Memory B cell (primary cell): ENCODE measurements around the gene SCNN1A.
A peak's percentile ranks its signal among the peaks of the same experiment; 100 is the strongest.

Source experiments
- ATAC-seq: fragments of 150-1000 bp; cut with Tn5 transposase; 2 replicates; pipeline ENCODE4 v1.10.0; 2021; ENCODE audit warnings: low read depth, mild to moderate bottlenecking, moderate library complexity
- DNase-seq, 2 donors: peaks; one replicate each; pipeline ENCODE4 v3.0.0; 2022; ENCODE audit warnings: low spot score in 2 of 2
- H3K27ac Mint-ChIP-seq: one replicate; pipeline ENCODE4 v1.8.0; 2022; ENCODE audit warnings: mild to moderate bottlenecking, moderate library complexity, mixed read lengths
- H3K27me3 Mint-ChIP-seq: one replicate; pipeline ENCODE4 v1.8.0; 2022; ENCODE audit warnings: mixed read lengths
- H3K36me3 Mint-ChIP-seq: one replicate; pipeline ENCODE4 v1.8.0; 2022; ENCODE audit warnings: mild to moderate bottlenecking, mixed read lengths
- H3K4me1 Mint-ChIP-seq: one replicate; pipeline ENCODE4 v1.8.0; 2022; ENCODE audit warnings: mixed read lengths
- H3K4me3 Mint-ChIP-seq: one replicate; pipeline ENCODE4 v1.8.0; 2022; ENCODE audit warnings: mild to moderate bottlenecking, moderate library complexity, mixed read lengths
- H3K9me3 Mint-ChIP-seq: one replicate; pipeline ENCODE4 v1.8.0; 2022; ENCODE audit warnings: mixed read lengths

The SCNN1A gene

DNA sequence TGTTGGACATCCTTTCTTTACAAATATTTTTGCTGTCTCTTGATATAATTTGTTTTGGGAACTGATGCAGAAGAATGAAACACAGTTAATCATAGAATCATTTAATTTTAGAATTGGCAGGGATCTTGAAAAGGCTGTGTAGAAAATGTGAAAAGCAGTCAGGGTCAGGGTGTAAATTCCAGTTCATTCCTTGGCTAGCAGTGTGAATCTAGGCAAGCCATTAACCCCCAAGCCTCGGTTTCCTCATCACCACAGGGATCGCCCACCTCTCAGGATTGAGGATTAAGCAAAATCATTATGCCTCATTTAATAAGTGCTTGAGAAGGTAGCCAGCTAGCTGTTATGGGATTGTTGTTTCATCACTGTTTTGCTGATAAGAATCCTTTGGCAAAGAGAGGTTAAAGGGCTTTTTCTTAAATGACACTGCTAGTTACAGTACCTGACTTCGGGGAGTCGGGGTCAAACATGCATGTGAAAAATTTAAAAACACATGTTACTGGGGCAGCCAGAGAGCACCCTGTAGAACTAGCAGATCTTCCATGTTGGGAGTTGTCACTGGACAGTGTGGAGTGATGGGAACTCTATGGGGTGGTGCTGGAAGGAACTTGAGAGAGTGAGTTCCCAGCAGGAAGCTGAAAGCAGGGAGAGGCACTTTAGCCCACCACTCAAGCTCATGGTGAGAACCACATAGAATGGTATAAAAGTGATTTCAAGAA is 44.2 kb downstream of the SCNN1A start:
- Mint-ChIP-seq H3K4me1 (peaks cover 21% of the 10 kb centered on the region), H3K4me3 (no peak overlapping the region), H3K36me3 (no peaks in the 10 kb centered on the region), H3K27me3 (peaks cover 29% of the 10 kb centered on the region), H3K9me3 (no peaks in the 10 kb centered on the region), H3K27ac (no peak overlapping the region)
- ATAC-seq (no peak), DNase-seq (no peak)

DNA sequence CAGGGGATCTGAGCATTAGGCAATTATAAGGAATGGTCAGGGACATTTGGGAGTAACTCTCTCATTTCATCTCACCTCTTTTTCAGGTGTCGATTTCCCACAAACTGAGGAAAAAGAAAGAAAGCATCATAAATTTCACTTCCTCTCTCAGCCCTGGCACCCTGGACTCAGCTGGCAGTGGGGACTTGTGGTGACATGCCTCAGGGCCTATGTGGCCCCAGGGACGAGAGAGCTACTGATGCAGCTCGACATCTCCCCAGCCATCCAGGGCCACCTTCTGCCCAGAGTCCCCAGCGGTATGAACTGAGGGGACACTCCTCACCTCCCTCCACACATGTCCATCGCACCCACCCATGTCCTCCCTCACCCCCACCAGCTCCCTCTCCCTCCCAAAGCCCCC is 45.2 kb downstream of the SCNN1A start:
- Mint-ChIP-seq H3K9me3 (no peaks in the 10 kb centered on the region), H3K4me3 (no peak overlapping the region), H3K27me3 (peaks cover 35% of the 10 kb centered on the region), H3K36me3 (no peaks in the 10 kb centered on the region), H3K27ac (no peak overlapping the region), H3K4me1 (peaks cover 18% of the 10 kb centered on the region)
- peak; percentile 100 for ATAC-seq
- peak in 1 of 2 donors; percentile 66 for DNase-seq

DNA sequence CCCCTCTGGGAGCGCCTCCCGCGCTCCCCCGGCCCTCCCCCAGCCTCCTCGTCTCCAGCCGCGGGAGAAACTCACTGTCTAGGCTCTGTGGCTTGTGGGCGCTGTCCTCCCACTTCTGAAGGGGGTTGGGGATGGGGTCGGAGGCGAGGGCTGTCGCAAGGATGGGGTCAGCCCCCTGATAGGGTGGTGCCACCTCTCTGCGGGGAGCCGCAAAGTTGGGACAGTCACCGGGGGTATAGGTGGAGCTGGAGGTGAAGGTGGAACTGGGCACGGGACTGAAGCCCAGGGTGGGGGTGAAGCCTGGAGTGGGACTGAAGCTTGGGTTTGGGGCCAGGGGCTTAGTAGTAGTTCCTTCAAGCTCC is 45.7 kb downstream of the SCNN1A start:
- no peak for DNase-seq
- Mint-ChIP-seq H3K27ac (no peak overlapping the region), H3K36me3 (no peaks in the 10 kb centered on the region), H3K4me1 (peaks cover 15% of the 10 kb centered on the region), H3K9me3 (no peaks in the 10 kb centered on the region), H3K27me3 (peaks cover 36% of the 10 kb centered on the region), H3K4me3 (no peak overlapping the region)
- no peak for ATAC-seq

DNA sequence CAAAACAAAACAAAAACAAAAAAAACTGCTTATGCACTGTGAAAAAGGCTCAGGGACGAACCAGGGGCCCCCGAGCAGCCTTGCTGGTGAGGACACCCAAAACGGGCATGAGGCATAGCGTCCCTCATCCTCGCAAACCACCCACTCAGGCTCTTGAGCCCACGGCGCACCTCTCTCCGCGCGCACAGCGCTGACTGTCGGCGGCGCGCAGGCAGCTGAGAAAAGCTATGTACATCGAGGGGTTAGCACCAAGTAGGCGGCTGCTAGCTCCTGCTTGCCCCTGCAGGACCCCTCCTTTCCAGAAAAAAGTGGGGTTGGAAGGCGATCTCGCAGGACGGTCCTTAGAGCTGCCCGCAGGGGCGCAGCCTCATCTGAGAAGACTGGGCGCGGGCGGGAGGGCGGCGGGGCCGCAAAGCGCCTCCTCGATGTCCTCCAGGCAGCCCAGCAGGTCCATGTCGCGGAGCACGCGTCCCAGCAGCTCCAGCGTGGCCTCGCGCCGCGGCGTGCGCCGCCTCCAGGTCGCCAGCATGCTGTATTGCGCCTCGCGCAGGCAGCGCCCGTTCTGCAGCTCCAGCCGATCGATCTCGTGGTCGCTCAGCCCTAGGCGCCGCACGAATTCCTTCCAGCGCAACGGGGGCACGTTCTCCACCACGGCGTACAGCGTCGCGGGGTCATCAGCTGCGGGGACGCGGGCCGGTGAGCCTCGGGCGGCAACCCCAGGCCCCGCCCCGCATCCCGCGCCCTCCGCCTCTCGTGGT is 46.2 kb downstream of the SCNN1A start:
- peaks cover 15% of the 10 kb centered on the region for H3K4me1 Mint-ChIP-seq

DNA sequence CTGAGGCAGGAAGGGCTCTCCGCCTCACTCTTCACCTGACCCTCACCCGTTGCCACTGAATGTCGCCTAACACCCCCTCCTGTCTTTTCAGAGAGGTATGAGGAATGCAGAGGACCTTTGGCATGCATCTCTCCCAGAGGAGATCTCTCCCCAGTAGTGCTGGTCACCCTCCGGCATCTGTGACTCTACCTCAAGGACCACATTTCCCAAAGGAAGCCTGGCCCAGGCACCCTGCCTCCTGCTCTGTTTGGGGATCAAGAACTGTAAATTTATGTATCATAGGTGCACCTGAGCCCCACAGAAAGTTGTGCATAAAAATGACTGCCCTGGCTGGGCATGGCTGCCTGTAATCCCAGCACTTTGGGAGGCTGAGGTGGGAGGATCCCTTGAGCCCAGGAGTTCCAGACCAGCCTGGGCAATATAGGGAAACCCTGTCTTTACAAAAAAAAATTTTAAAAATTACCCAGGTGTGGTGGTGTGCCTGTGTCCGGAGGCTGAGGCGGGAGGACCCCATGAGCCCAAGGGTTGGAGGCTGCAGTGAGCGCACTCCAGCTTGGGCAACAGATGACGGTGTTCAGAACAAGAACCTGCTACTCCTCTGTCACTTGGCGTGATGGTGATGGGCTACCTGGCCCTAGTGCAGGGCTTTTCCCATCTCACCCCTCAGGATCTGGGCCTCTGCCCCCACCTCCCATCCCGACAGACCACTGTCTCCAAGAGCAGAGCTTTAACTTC is 47.2 kb downstream of the SCNN1A start:
- H3K4me1 Mint-ChIP-seq: peaks cover 21% of the 10 kb centered on the region
- no peak for DNase-seq
- no peak for ATAC-seq
- no peak overlapping the region for H3K27ac Mint-ChIP-seq
- no peaks in the 10 kb centered on the region for H3K9me3 Mint-ChIP-seq
- H3K27me3 Mint-ChIP-seq: peaks cover 40% of the 10 kb centered on the region
- H3K4me3 Mint-ChIP-seq: no peak overlapping the region
- H3K36me3 Mint-ChIP-seq: no peaks in the 10 kb centered on the region

More for the DNA sequence above, 46.2 kb downstream of the SCNN1A start:
- ATAC-seq (no peak), DNase-seq (no peak)
- H3K27me3 Mint-ChIP-seq: peaks cover 40% of the 10 kb centered on the region
- no peak overlapping the region for H3K4me3 Mint-ChIP-seq
- H3K36me3 Mint-ChIP-seq: no peaks in the 10 kb centered on the region
- no peaks in the 10 kb centered on the region for H3K9me3 Mint-ChIP-seq
- no peak overlapping the region for H3K27ac Mint-ChIP-seq

DNA sequence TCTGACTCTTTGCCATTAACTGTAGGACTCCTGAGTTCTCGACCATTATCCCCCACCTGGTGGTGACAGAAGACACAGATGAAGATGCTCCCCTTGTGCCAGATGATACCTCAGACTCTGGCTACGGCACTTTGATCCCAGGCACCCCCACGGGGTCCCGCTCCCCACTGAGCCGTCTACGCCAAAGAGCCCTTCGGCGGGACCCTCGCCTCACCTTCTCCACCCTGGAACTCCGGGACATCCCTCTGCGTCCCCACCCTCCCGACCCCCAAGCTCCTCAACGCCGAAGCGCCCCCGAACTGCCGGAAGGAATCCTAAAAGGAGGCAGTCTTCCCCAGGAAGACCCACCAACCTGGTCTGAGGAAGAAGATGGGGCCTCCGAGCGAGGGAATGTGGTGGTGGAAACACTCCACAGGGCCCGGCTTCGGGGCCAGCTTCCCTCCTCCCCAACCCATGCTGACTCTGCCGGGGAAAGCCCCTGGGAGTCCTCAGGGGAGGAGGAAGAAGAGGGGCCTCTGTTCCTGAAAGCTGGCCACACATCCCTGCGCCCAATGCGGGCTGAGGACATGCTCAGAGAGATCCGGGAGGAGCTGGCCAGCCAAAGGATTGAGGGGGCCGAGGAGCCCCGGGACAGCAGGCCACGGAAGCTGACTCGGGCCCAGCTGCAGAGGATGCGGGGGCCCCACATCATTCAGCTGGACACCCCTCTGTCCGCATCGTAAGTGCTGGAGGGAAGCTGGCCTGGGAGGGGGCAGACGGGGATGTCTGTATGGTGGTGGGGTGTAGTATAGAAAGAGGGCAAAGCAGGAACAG is 47.9 kb downstream of the SCNN1A start:
- Mint-ChIP-seq H3K36me3 (no peaks in the 10 kb centered on the region), H3K27me3 (peaks cover 36% of the 10 kb centered on the region), H3K4me3 (no peak overlapping the region), H3K9me3 (no peaks in the 10 kb centered on the region), H3K27ac (no peak overlapping the region), H3K4me1 (peaks cover 22% of the 10 kb centered on the region)
- no peak for ATAC-seq
- DNase-seq: no peak

DNA sequence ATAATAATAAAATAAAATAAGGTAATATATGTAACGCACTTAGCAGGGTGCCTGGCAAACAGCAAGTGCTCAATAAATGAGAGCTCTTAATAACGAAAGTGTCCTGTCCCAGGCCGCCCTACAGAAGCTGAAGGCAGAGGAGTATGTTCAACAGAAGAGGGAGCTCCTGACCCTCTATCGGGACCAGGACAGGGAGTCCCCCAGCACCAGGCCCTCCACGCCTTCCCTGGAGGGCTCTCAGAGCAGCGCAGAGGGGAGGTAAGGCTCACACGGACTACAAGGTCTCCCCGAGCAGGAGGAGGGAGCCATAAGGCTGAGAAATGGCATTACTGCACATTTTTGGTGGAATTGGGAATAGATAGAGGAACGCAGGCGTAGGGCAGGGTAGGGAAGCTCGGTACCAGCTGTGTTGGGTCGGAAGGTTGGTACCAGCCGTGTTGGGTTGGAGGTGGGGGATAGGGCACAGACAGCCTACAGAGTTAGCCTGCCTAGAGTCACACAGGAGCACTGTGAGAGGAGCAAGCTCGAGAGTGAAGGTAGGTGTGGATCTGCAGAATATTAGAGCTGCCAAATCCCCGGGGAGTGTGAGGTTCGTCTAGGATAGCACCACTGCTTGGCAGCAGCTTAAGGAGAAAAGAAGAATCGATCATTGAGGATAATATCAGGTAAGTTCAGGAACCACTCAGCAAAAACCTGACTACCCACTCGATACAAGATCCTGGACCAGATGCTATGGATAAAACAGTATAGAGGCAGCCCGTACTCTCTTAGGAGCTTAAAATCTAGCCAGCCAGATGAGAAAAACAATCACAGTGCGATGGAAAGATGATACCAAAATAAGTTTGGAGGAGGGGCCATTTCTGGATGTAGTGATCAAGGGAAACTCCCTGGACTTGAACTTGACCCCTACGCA is 48.8 kb downstream of the SCNN1A start:
- Mint-ChIP-seq H3K27me3 (peaks cover 38% of the 10 kb centered on the region), H3K4me1 (peaks cover 22% of the 10 kb centered on the region), H3K4me3 (no peak overlapping the region), H3K36me3 (no peaks in the 10 kb centered on the region), H3K27ac (no peak overlapping the region), H3K9me3 (no peaks in the 10 kb centered on the region)
- no peak for ATAC-seq
- no peak for DNase-seq

DNA sequence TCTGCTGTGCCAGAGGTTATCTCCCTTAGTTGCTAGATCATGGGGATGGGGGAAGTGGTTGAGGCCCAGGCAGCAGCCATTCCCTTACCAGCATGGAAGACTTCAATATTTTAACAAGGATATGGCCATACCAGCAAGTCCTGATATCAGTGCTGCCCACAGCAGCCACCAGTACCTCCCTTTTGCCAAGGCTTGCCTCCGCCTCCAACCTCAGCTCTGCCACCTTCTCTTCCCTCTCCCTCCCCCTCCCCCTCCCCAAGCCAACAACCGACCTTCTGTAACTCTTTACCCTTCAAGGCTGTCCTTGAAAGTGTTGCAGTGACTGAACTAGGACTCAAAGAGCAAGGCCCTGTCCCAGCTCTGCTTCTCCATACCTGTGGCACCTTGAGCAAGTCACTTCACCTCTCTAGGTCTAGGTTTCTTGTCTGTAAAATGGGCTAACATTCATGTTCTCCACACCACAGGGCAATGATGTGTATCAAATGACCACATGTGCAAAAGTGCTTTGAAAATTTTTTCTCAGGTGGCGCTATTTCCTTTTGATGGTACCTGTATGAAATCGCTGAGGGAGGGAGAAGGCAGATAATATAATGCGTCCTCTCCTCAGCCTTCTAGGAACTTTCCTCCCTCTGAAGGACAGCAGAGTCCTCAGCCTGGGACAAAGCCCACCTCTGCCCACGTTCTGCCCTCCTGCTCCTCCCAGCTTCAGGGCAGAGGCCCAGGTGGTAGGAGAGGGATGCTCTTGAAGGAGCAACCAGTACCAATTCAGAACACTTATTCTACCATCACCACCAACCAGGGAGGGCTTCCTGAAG is 50.2 kb downstream of the SCNN1A start:
- no peak for DNase-seq
- Mint-ChIP-seq H3K27ac (no peak overlapping the region), H3K4me1 (peaks cover 15% of the 10 kb centered on the region)

DNA sequence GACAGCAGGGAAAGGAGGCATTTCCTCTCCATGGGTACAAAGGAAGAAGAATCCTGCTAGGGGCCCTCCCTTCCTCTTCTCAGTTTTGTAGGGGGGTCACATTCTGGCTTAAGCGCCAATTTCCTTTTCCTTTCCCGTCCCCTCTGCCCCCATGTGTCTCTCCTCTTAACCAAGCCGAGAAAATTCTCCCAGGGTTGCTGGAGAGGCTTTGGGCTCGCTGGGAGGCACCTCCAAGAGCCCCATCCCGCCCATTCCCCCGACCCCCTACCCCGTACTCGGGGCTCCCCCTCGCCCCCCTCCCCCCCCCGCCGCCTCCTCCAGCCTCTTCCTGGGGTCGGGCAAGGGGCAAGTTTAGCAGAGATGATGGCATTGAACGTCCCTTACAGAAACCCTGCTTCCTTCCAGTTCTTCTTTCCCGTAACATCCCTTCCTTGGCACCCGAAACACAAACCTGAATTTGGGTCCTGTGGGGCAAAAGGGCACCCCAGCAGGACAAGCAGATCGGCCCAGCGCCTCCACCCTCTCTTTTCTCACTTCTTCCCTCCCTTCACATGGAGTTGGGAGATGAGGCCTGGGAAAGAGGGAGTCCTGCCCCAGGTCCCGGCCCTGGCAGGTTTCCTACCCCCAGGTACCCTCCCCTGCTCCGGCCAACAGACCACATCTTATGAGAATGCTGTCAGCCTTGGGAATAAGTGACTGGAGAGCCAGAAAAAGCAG is 51.2 kb downstream of the SCNN1A start:
- no peak for DNase-seq
- Mint-ChIP-seq H3K4me1 (peaks cover 10% of the 10 kb centered on the region), H3K9me3 (no peaks in the 10 kb centered on the region), H3K36me3 (no peaks in the 10 kb centered on the region), H3K27ac (no peak overlapping the region), H3K27me3 (peaks cover 48% of the 10 kb centered on the region), H3K4me3 (no peak overlapping the region)
- ATAC-seq: no peak

More for the DNA sequence above, 50.2 kb downstream of the SCNN1A start:
- Mint-ChIP-seq H3K4me3 (no peak overlapping the region), H3K9me3 (no peaks in the 10 kb centered on the region), H3K36me3 (no peaks in the 10 kb centered on the region), H3K27me3 (peaks cover 41% of the 10 kb centered on the region)
- no peak for ATAC-seq

DNA sequence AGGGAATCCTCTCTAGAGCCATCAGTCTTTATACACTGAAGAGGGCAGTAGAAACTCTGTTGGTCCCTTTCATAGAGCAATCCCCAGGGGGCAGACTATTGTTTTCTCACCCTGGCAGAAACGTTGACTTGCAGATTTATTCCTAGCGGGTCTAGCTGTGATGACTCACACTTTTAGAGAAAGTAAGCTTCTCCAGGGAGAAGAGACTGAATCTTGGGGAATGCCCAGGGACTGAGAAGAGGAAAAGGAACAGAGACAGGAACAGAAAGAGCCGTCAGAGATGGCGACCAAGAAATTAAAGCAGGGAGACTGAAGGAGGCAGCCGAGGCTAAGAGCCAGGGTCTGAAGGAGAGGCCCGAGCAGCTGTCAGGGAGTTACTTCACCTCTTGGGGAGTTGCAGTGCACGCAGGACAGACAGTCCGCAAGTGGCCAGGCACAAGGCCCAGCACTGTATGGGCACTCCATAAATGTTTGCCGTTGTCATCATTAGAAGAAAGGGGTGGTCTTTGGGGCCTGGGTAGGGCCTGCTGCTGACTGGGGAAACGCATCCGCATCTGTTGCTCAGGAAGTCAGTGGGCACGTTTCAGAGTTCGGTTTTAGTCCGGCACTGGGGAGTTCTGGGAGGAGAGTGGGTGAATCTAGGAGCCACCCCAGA is 51.9 kb downstream of the SCNN1A start:
- H3K36me3 Mint-ChIP-seq: no peaks in the 10 kb centered on the region
- no peak overlapping the region for H3K27ac Mint-ChIP-seq
- H3K4me3 Mint-ChIP-seq: peak overlapping the region; percentile 55
- no peaks in the 10 kb centered on the region for H3K9me3 Mint-ChIP-seq
- peak; percentile 73 for ATAC-seq
- H3K27me3 Mint-ChIP-seq: peaks cover 52% of the 10 kb centered on the region
- DNase-seq: no peak
- peaks cover 10% of the 10 kb centered on the region for H3K4me1 Mint-ChIP-seq

DNA sequence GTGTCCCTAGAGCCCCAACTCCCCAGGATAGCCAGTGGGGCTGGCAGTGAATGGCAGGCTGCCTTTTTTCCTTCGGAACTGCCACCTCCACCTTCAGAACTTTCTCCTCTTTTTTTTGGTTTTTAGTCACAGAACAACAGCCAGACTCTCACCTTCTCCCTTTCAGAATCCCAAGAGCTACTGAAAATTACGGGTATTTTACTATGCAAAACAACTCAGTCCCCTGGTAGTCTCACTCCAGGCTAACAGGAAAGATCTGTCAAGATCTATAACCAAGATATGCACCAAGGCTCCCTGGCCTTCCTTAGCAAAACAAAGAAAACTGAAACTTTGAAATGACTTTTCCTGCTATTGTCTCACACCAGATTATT is 52.4 kb downstream of the SCNN1A start:
- no peaks in the 10 kb centered on the region for H3K36me3 Mint-ChIP-seq

More for the DNA sequence above, 52.4 kb downstream of the SCNN1A start:
- no peaks in the 10 kb centered on the region for H3K9me3 Mint-ChIP-seq
- ATAC-seq (peak; percentile 15), DNase-seq (no peak)
- H3K4me3 Mint-ChIP-seq: peak overlapping the region; percentile 55
- H3K27ac Mint-ChIP-seq: no peak overlapping the region
- H3K27me3 Mint-ChIP-seq: peaks cover 55% of the 10 kb centered on the region
- H3K4me1 Mint-ChIP-seq: peaks cover 13% of the 10 kb centered on the region
